Mucosa of rectum (tissue), 2 donors: ENCODE measurements around the gene SLC30A3.
A peak's percentile ranks its signal among the peaks of the same experiment; 100 is the strongest.
"Not testable (repeated sequence)": the region's sequence is repeated elsewhere in the genome, so short reads cannot be mapped to it uniquely, and the experiment has no call there.

ENCODE experiments used
- H3K27ac ChIP-seq, 2 donors: one replicate each; pipeline ENCODE4 v1.7.0; 2013; ENCODE audit warnings: inconsistent platforms in 2 of 2, low read depth in 2 of 2, low read length in 2 of 2
- H3K27me3 ChIP-seq, 2 donors: one replicate each; pipeline ENCODE4 v1.7.0; 2013; ENCODE audit warnings: low read length in 2 of 2; ENCODE audit not compliant: control insufficient read depth in 2 of 2, insufficient read depth in 2 of 2
- H3K36me3 ChIP-seq, 2 donors: one replicate each; pipeline ENCODE4 v1.7.0; 2013; ENCODE audit warnings: low read length in 2 of 2; ENCODE audit not compliant: control insufficient read depth in 2 of 2, insufficient read depth in 2 of 2
- H3K4me1 ChIP-seq, 2 donors: one replicate each; pipeline ENCODE4 v1.7.0; 2013; ENCODE audit warnings: low read length in 2 of 2, mild to moderate bottlenecking in 1 of 2; ENCODE audit not compliant: control insufficient read depth in 2 of 2, insufficient read depth in 2 of 2
- H3K4me3 ChIP-seq, 2 donors: one replicate each; pipeline ENCODE4 v1.7.0; 2013; ENCODE audit warnings: low read length in 2 of 2
- H3K9ac ChIP-seq, 2 donors: one replicate each; pipeline ENCODE4 v1.7.0; 2013; ENCODE audit warnings: low read length in 2 of 2, low read depth in 1 of 2, mild to moderate bottlenecking in 1 of 2
- H3K9me3 ChIP-seq, 2 donors: one replicate each; pipeline ENCODE4 v1.7.0; 2013; ENCODE audit warnings: low read length in 2 of 2; ENCODE audit not compliant: control insufficient read depth in 2 of 2
- donor health status: healthy.
- donor health status: Normal muscosa, but diverticular disease.

The SLC30A3 gene

GRCh38 chr2:27272537-27273522 is 10.0 kb upstream of the SLC30A3 start:
- not testable (repeated sequence) for H3K36me3 ChIP-seq, H3K9me3 ChIP-seq, H3K4me1 ChIP-seq, H3K4me3 ChIP-seq, H3K27ac ChIP-seq, H3K9ac ChIP-seq
- H3K27me3 ChIP-seq = peaks cover 4 to 11% of the 10 kb centered on the region in 2 donors

DNA sequence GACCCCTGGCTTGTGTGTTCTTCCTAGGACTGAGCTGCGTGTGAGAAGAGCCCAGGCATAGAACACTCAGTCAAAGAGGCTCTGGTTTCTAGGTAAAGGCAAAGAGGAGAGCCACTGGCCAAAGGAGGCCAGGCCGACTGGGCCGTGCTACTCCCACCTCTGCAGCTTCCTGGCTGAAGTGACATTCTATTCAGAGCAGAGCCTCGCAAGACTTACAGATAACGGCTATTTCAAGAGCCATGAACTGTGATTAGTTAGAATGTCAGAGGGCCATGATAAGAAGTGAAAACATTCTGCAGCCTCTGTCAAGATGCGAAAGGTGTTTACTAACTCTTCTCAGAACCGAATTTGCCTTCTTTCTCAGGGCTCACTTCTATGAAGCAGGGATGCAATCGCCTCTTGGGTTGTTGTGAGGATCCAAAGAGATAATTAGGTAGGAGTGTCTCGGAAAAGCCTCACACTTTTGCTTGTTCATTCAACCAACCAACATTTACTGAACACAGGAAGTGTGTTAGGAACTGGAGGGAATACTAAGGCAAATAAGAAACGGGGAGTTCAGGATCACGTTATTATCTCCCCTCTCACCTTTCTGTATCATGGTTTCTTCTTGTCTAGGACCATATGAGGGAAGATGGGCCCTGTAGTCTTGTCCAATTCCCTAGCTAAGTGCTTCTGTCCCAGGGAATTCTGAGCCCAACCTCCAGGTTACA is 8.9 kb upstream of the SLC30A3 start:
- no peak overlapping the region for H3K9ac ChIP-seq
- H3K27ac ChIP-seq = no peak overlapping the region
- H3K27me3 ChIP-seq = peaks cover 10 to 11% of the 10 kb centered on the region in 2 donors
- no peaks in the 10 kb centered on the region for H3K4me1 ChIP-seq
- H3K4me3 ChIP-seq = no peak overlapping the region
- no peaks in the 10 kb centered on the region for H3K36me3 ChIP-seq
- no peaks in the 10 kb centered on the region for H3K9me3 ChIP-seq

DNA sequence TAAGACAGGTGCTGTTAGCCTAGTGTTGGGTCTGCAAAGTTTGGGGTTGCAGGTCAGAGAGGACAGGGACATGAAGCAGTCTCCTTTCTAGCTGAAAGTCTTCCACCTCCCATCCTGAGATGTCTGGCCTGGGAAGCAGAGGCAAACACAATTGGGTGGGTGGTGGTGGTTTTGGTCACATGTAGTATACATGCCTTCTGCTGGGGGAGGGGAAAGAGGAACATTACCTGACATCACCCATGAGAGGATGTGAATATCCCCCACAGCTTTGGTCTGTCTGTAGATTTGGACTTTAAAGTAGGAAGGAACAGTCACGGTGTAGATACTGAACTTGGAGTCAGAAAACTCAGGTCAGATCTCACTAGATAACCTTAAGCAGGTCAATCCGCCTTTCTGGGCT is 7.8 kb upstream of the SLC30A3 start:
- Histone ChIP-seq H3K9me3 (no peaks in the 10 kb centered on the region), H3K36me3 (no peaks in the 10 kb centered on the region), H3K27me3 (peaks cover 16 to 17% of the 10 kb centered on the region in 2 donors), H3K27ac (no peak overlapping the region), H3K9ac (no peak overlapping the region), H3K4me1 (no peaks in the 10 kb centered on the region), H3K4me3 (no peak overlapping the region)

GRCh38 chr2:27270131-27270530 is 7.3 kb upstream of the SLC30A3 start:
- Histone ChIP-seq H3K36me3 (no peaks in the 10 kb centered on the region), H3K9ac (no peak overlapping the region), H3K9me3 (no peaks in the 10 kb centered on the region), H3K27me3 (peaks cover 19 to 22% of the 10 kb centered on the region in 2 donors), H3K4me1 (no peaks in the 10 kb centered on the region), H3K27ac (no peak overlapping the region), H3K4me3 (no peak overlapping the region)

GRCh38 chr2:27268296-27268695 is 5.4 kb upstream of the SLC30A3 start:
- H3K27me3 ChIP-seq = peaks cover 35 to 40% of the 10 kb centered on the region in 2 donors
- H3K36me3 ChIP-seq, H3K27ac ChIP-seq, H3K4me3 ChIP-seq, H3K9me3 ChIP-seq, H3K9ac ChIP-seq: not testable (repeated sequence)
- peaks cover 8 to 12% of the 10 kb centered on the region in 2 donors for H3K4me1 ChIP-seq

DNA sequence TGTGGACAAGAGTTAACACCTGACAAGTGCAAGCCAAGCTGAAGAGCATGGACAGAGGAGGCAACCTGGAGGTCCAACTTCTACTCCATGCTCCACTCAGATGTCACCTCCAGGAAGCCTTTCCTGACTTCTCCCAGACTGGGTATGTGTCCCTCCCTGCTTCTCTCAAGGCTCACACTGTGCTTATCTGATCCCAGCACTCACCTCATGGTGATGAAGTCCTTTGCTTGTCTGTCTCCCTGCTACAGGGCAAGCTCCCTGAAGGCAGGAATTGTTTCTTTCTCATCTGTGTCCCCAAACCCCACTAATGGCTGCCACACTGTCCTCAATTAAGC is 2.7 kb upstream of the SLC30A3 start:
- peaks cover 15 to 18% of the 10 kb centered on the region in 2 donors for H3K4me1 ChIP-seq
- H3K36me3 ChIP-seq = no peaks in the 10 kb centered on the region
- no peak overlapping the region for H3K9ac ChIP-seq
- peaks cover 52 to 57% of the 10 kb centered on the region in 2 donors for H3K27me3 ChIP-seq
- no peaks in the 10 kb centered on the region for H3K9me3 ChIP-seq
- H3K4me3 ChIP-seq = no peak overlapping the region
- no peak overlapping the region for H3K27ac ChIP-seq

DNA sequence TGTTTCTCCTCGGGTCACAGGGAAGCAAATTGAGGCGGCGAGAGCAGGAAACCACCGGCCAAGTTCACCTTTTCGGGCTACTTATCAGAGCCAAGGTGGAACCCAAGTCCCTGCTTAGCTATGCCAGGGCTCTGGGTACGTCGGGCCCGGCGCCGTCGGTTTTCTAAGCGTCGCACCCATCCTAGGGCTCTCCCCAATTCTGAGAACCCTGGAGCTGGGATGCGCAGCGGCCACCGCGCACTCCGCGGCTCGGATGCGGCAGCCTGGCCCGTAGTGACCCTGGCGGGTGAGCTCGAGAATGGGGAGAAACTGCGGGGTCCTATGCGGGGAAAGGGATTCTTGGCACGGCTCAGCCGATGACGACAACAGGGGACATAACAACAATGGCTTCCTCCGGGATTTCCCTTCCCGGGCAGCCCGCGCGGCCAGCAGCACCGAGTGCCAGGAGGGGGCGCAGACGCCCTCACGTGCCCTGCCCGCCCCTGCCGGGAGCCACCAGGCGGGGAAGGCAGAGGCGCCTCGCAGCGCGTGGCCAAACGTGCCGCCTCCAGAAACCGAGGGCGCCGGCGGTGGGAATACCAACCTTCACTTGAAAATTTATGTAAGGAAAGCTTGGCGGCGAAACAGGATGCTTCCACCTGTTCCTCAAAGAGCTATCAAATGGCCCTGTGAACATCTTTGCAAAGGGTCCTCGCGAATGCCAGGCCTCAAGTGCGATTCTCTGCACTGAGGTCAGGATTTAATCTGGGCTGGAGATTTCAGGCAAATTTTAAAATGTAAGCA is 2.1 kb upstream of the SLC30A3 start:
- no peaks in the 10 kb centered on the region for H3K9me3 ChIP-seq
- H3K4me3 ChIP-seq = peak overlapping the region; percentile 48
- no peak overlapping the region for H3K27ac ChIP-seq
- no peaks in the 10 kb centered on the region for H3K36me3 ChIP-seq
- peak overlapping the region in 1 of 2 donors; percentile 10 for H3K9ac ChIP-seq
- peaks cover 57 to 62% of the 10 kb centered on the region in 2 donors for H3K27me3 ChIP-seq
- H3K4me1 ChIP-seq = peaks cover 15 to 18% of the 10 kb centered on the region in 2 donors

GRCh38 chr2:27264253-27264752 is 1.5 kb upstream of the SLC30A3 start:
- no peaks in the 10 kb centered on the region for H3K9me3 ChIP-seq
- H3K4me3 ChIP-seq = peak overlapping the region; percentile 48
- H3K9ac ChIP-seq = no peak overlapping the region
- H3K36me3 ChIP-seq = no peaks in the 10 kb centered on the region
- H3K27me3 ChIP-seq = peaks cover 60 to 66% of the 10 kb centered on the region in 2 donors
- peaks cover 15 to 18% of the 10 kb centered on the region in 2 donors for H3K4me1 ChIP-seq
- H3K27ac ChIP-seq = no peak overlapping the region

- peaks cover 60 to 70% of the 10 kb centered on the region in 2 donors for H3K27me3 ChIP-seq
Measured at GRCh38 chr2:27263287-27264252, 723 bp upstream of the SLC30A3 start.

More at GRCh38 chr2:27263287-27264252, 723 bp upstream of the SLC30A3 start:
- no peak overlapping the region for H3K9ac ChIP-seq
- H3K36me3 ChIP-seq = no peaks in the 10 kb centered on the region
- H3K4me3 ChIP-seq = peak overlapping the region; percentile 48
- peaks cover 15 to 18% of the 10 kb centered on the region in 2 donors for H3K4me1 ChIP-seq
- no peak overlapping the region for H3K27ac ChIP-seq
- no peaks in the 10 kb centered on the region for H3K9me3 ChIP-seq
